H1 (cell line): ENCODE results near the gene IST1. TPM values are rescaled to one million over a fixed set of nuclear protein-coding genes. Genes with fewer than 3 reads are reported as not detected.

Experiments used
- CTCF ChIA-PET: fragments of 300-600 bp; sonication (Branson Sonifier 250); formaldehyde crosslinking; loops from one replicate; lab custom pipeline; 2021; ENCODE audit not compliant: partially characterized antibody; lab: Charles Lee
- POLR2A ChIA-PET: fragments of 300-600 bp; sonication (Branson Sonifier 250); formaldehyde crosslinking; loops from one replicate; lab custom pipeline; 2021; ENCODE audit warnings: inconsistent platforms; ENCODE audit not compliant: partially characterized antibody; lab: Charles Lee
- DNase-seq, 2 experiments: peaks; one replicate each; pipeline versions ENCODE4 v3.0.0 to v3.0.0-alpha.2; 2010 to 2022; ENCODE audit warnings: low spot score in 2 of 2, low read depth in 1 of 2, mixed read lengths in 1 of 2
- FAIRE-seq: peaks from 2 replicates; lab custom pipeline; 2011; peaks lifted over from hg19 to GRCh38; lab: Jason Lieb, UNC
- H2AFZ ChIP-seq: 2 replicates; pipeline ENCODE4 v1.8.1; 2012; ENCODE audit warnings: low read length, inconsistent platforms
- H2AK5ac ChIP-seq: 2 replicates; pipeline ENCODE4 v1.6.1; 2013; ENCODE audit warnings: low read depth, low read length
- H2BK120ac ChIP-seq: replicated peaks from 2 replicates; pipeline ENCODE3; 2013; ENCODE audit warnings: low read depth, low read length, inconsistent platforms
- H2BK12ac ChIP-seq: 2 replicates; pipeline ENCODE4 v1.6.1; 2013; ENCODE audit warnings: low read depth, low read length
- H2BK15ac ChIP-seq: 2 replicates; pipeline ENCODE4 v1.6.1; 2013; ENCODE audit warnings: low read length
- H2BK20ac ChIP-seq: 2 replicates; pipeline ENCODE4 v1.6.1; 2013; ENCODE audit warnings: low read length
- H2BK5ac ChIP-seq: 2 replicates; pipeline ENCODE4 v1.6.1; 2013; ENCODE audit warnings: low read depth, low read length
- H3K14ac ChIP-seq: 2 replicates; pipeline ENCODE4 v1.6.1; 2013; ENCODE audit warnings: inconsistent platforms; ENCODE audit not compliant: insufficient read length
- H3K18ac ChIP-seq: 2 replicates; pipeline ENCODE4 v1.6.1; 2013; ENCODE audit warnings: low read length; ENCODE audit errors: extremely low read depth
- H3K23ac ChIP-seq: 2 replicates; pipeline ENCODE4 v1.6.1; 2013; ENCODE audit warnings: inconsistent platforms; ENCODE audit not compliant: insufficient read length
- H3K23me2 ChIP-seq: 2 replicates; pipeline ENCODE4 v1.6.1; 2013; ENCODE audit warnings: low read depth, low read length
- H3K27ac ChIP-seq: 2 replicates; pipeline ENCODE4 v1.6.1; 2011; ENCODE audit warnings: low read depth, low read length, inconsistent platforms
- H3K27me3 ChIP-seq, 4 experiments: replicated peaks in 1 of 4; 1 replicate in 1 of 4; 2 replicates in 3 of 4; pipeline versions ENCODE4 v1.6.1 to v1.8.1; 2011 to 2013; ENCODE audit warnings: low read length in 3 of 4, mild to moderate bottlenecking in 3 of 4, inconsistent platforms in 2 of 4, mixed read lengths in 2 of 4, moderate library complexity in 1 of 4; ENCODE audit not compliant: control insufficient read depth in 3 of 4, insufficient read depth in 3 of 4; ENCODE audit errors: extremely low read depth in 1 of 4
- H3K36me3 ChIP-seq, 4 experiments: 2 replicates each; pipeline versions ENCODE4 v1.6.1 to v1.8.1; 2011 to 2013; ENCODE audit warnings: mild to moderate bottlenecking in 4 of 4, low read length in 3 of 4, moderate library complexity in 2 of 4, control low read depth in 1 of 4, inconsistent platforms in 1 of 4; ENCODE audit not compliant: insufficient read depth in 4 of 4, control insufficient read depth in 2 of 4
- H3K4ac ChIP-seq: replicated peaks from 2 replicates; pipeline ENCODE3; 2013; ENCODE audit warnings: low read length, low read depth, mixed read lengths, inconsistent platforms; ENCODE audit not compliant: insufficient read length
- H3K4me1 ChIP-seq, 4 experiments: replicated peaks in 1 of 4; 1 replicate in 1 of 4; 2 replicates in 3 of 4; pipeline versions ENCODE4 v1.6.1 to v1.8.1; 2011 to 2013; ENCODE audit warnings: low read length in 3 of 4, inconsistent platforms in 2 of 4, mixed read lengths in 1 of 4; ENCODE audit not compliant: insufficient read depth in 4 of 4, control insufficient read depth in 3 of 4
- H3K4me2 ChIP-seq, 2 experiments: 2 replicates each; pipeline versions ENCODE4 v1.6.1 to v1.8.1; 2011 to 2013; ENCODE audit warnings: low read depth in 2 of 2, low read length in 2 of 2, control low read depth in 1 of 2, inconsistent platforms in 1 of 2, mild to moderate bottlenecking in 1 of 2; ENCODE audit not compliant: insufficient read depth in 1 of 2
- H3K4me3 ChIP-seq, 4 experiments: fragments of 200-600, 300-600 bp in 1 of 4; sonication (generic), shearing (Covaris generic), sonication (Bioruptor Twin) in 1 of 4; 2 replicates each; pipeline versions ENCODE4 v1.5.1 to v1.8.1; 2011 to 2016; ENCODE audit warnings: low read length in 4 of 4, low read depth in 3 of 4, control low read depth in 2 of 4, inconsistent platforms in 2 of 4, mild to moderate bottlenecking in 2 of 4, mixed read lengths in 1 of 4, moderate library complexity in 1 of 4; ENCODE audit not compliant: insufficient read depth in 2 of 4; ENCODE audit errors: extremely low read depth in 1 of 4
- H3K56ac ChIP-seq: replicated peaks from 2 replicates; pipeline ENCODE3; 2013; ENCODE audit warnings: low read depth, mild to moderate bottlenecking, mixed read lengths, low read length, inconsistent platforms; ENCODE audit not compliant: insufficient read length
- H3K79me1 ChIP-seq: 2 replicates; pipeline ENCODE4 v1.6.1; 2013; ENCODE audit warnings: low read depth, low read length, control low read depth
- H3K79me2 ChIP-seq, 2 experiments: 2 replicates each; pipeline versions ENCODE4 v1.6.1 to v1.8.1; 2012 to 2013; ENCODE audit warnings: low read length in 2 of 2, mild to moderate bottlenecking in 2 of 2, inconsistent platforms in 1 of 2; ENCODE audit not compliant: insufficient read depth in 2 of 2, control insufficient read depth in 1 of 2
- H3K9ac ChIP-seq, 4 experiments: replicated peaks in 1 of 4; 1 replicate in 1 of 4; 2 replicates in 3 of 4; pipeline versions ENCODE4 v1.6.1 to v1.8.1; 2011 to 2013; ENCODE audit warnings: low read depth in 3 of 4, low read length in 3 of 4, control low read depth in 2 of 4, mild to moderate bottlenecking in 2 of 4, moderate library complexity in 2 of 4, inconsistent platforms in 1 of 4; ENCODE audit errors: extremely low read depth in 1 of 4
- H3K9me3 ChIP-seq, 2 experiments: 2 replicates each; pipeline versions ENCODE4 v1.6.1 to v1.8.1; 2012 to 2013; ENCODE audit warnings: mild to moderate bottlenecking in 2 of 2, moderate library complexity in 2 of 2, control low read depth in 1 of 2, inconsistent platforms in 1 of 2, low read depth in 1 of 2, low read length in 1 of 2, mixed read lengths in 1 of 2; ENCODE audit not compliant: insufficient read depth in 2 of 2
- H4K20me1 ChIP-seq, 2 experiments: replicated peaks in 1 of 2; 2 replicates each; pipeline versions ENCODE3 to v1.8.1; 2011 to 2013; ENCODE audit warnings: inconsistent platforms in 2 of 2, low read length in 2 of 2, mild to moderate bottlenecking in 1 of 2; ENCODE audit not compliant: insufficient read depth in 2 of 2, control insufficient read depth in 1 of 2
- H4K5ac ChIP-seq: 2 replicates; pipeline ENCODE4 v1.6.1; 2013; ENCODE audit warnings: low read length, low read depth, mixed read lengths, inconsistent platforms; ENCODE audit not compliant: insufficient read length
- H4K8ac ChIP-seq: 2 replicates; pipeline ENCODE4 v1.8.0; 2013; ENCODE audit warnings: mild to moderate bottlenecking, moderate library complexity, low read length, inconsistent platforms; ENCODE audit not compliant: insufficient read depth; ENCODE audit errors: extremely low read depth
- H4K91ac ChIP-seq: replicated peaks from 2 replicates; pipeline ENCODE3; 2013; ENCODE audit warnings: low read length, mixed read lengths, inconsistent platforms; ENCODE audit not compliant: insufficient read length
- ASH2L ChIP-seq: fragments of 200-600, 300-600 bp; sonication (generic); IDR thresholded peaks from one replicate; pipeline ENCODE4 v1.7.1; 2017; ENCODE audit warnings: low read length
- RBBP5 ChIP-seq: IDR thresholded peaks from 2 replicates; pipeline ENCODE4 v1.7.1; 2012; ENCODE audit warnings: low read depth, mild to moderate bottlenecking, inconsistent platforms, low read length, moderate library complexity, borderline replicate concordance
- SAP30 ChIP-seq: fragments of 300-600 bp; sonication (generic); IDR thresholded peaks from 2 replicates; pipeline ENCODE4 v1.7.1; 2012; ENCODE audit warnings: low read length, moderate library complexity, mild to moderate bottlenecking, inconsistent platforms; ENCODE audit not compliant: insufficient read depth, insufficient replicate concordance
- TAF7 ChIP-seq: optimal IDR thresholded peaks from 2 replicates; pipeline ENCODE3; 2011; ENCODE audit warnings: low read depth, mild to moderate bottlenecking, inconsistent platforms, low read length, moderate library complexity, borderline replicate concordance
- WGBS, 2 experiments: shearing (Covaris generic) in 1 of 2; methylation state at CpG; one replicate each; pipeline versions ENCODE4 v1.1.6 to v1.1.7; 2013 to 2015; ENCODE audit warnings: low lambda C conversion rate in 2 of 2, mixed read lengths in 2 of 2, inconsistent platforms in 1 of 2, low coverage in 1 of 2, missing lambda C conversion rate in 1 of 2; ENCODE audit not compliant: insufficient replicate concordance in 2 of 2, insufficient coverage in 1 of 2, insufficient read length in 1 of 2; ENCODE audit errors: extremely low coverage in 1 of 2, missing lambda C conversion rate in 1 of 2; 5-methylcytosine and 5-hydroxymethylcytosine counted together
- polyA plus RNA-seq, 7 experiments: library from polyadenylated mRNA; depleted of rRNA in 3 of 7; stranded (reverse) in 5 of 7; unstranded in 2 of 7; fragments of >200 nt in 5 of 7; fragments of 200-250 nt in 2 of 7; gene quantifications; 1 replicate in 5 of 7; 2 replicates in 1 of 7; 4 replicates in 1 of 7; pipeline versions ENCODE4 v1.2.1 to v1.2.3, GENCODE V29; 2011 to 2013; ENCODE audit warnings: missing spikeins in 2 of 7, mixed read lengths in 2 of 7
- total RNA-seq: library from RNA; stranded (reverse); fragmentation: NEBNext Ultra II Directional; extraction: Animal tissue kit (Norgen Biotek cat#: 25700); gene quantifications from 2 replicates; pipeline ENCODE4 v1.2.1, GENCODE V29; 2021

IST1 gene
- total and polyA plus RNA-seq, 2 of the 8 experiments (the other 6 are each of a cell fraction or from before 2014, with no cell fraction given) = 190 to 248 TPM

- no peak for DNase-seq
- peak overlapping the region; percentile 78 for H3K18ac ChIP-seq
- peak overlapping the region; percentile 39; the same call in 1 of the 2 replicates for H2AK5ac ChIP-seq
- no peak overlapping the region for H2BK20ac ChIP-seq
- ChIA-PET CTCF (interaction anchor here (1.0 to 4.4 kb wide), 2 partner anchors 13 to 76 kb away, joined by 5 to 25 read pairs; partner anchors contain the start of gene ZNF821), POLR2A (interaction anchor here (0.7 to 5.8 kb wide), 15 partner anchors 8 to 188 kb away, joined by 3 to 70 read pairs (median 4); partner anchors contain the start of genes AP1G1 and ZNF821)
- H3K23me2 ChIP-seq = peaks cover 10% of the 10 kb centered on the region; the same call in 1 of the 2 replicates
- H3K79me2 ChIP-seq = peaks cover 41 to 55% of the 10 kb centered on the region in 2 experiments
- H3K4me1 ChIP-seq = no peaks in the 10 kb centered on the region; a peak in 1 of 7 replicates
- H2BK5ac ChIP-seq = peak overlapping the region; percentile 99
- peak; percentile 1 for TF ChIP-seq SAP30
- TF ChIP-seq TAF7 = no peak
- peak; percentile 58; the same call in 1 of the 2 replicates for TF ChIP-seq RBBP5
- peak; percentile 31 for TF ChIP-seq ASH2L
- peak overlapping the region; percentile 73 to 87 for H3K4me2 ChIP-seq
- peak overlapping the region; percentile 95 for H3K56ac ChIP-seq
- H2BK120ac ChIP-seq = peak overlapping the region; percentile 83
- 2% methylated on average over 44 of the region's 44 CpGs; no CpG with 5 or more reads in 1 of the 2 experiments for WGBS, 2 experiments
- H2AFZ ChIP-seq = no peak overlapping the region
- FAIRE-seq = no peak
- peak overlapping the region; percentile 89 for H4K91ac ChIP-seq
- peaks cover 0 to 6% (median 0%) of the 10 kb centered on the region in 4 experiments; a peak in 1 of 8 replicates for H3K36me3 ChIP-seq
- peak overlapping the region; percentile 94 for H3K27ac ChIP-seq
- H3K9me3 ChIP-seq = no peaks in the 10 kb centered on the region
- no peaks in the 10 kb centered on the region for H3K79me1 ChIP-seq
- peak overlapping the region; percentile 86 to 99 (median 90) for H3K9ac ChIP-seq
- H3K4me3 ChIP-seq = peak overlapping the region; percentile 90 to 95 (median 94)
- no peak overlapping the region for H3K14ac ChIP-seq
- peak overlapping the region; percentile 98 for H4K5ac ChIP-seq
- H4K8ac ChIP-seq = peak overlapping the region; percentile 98; the same call in 1 of the 2 replicates
- no peak overlapping the region; the same call in 1 of the 2 replicates for H2BK12ac ChIP-seq
- no peaks in the 10 kb centered on the region for H3K27me3 ChIP-seq
- H4K20me1 ChIP-seq = peaks cover 10 to 11% of the 10 kb centered on the region in 2 experiments
- peak overlapping the region; percentile 91 for H3K4ac ChIP-seq
- H2BK15ac ChIP-seq = no peak overlapping the region
- no peak overlapping the region for H3K23ac ChIP-seq
These were observed 491 bp downstream of the IST1 start for GRCh38 chr16:71895679-71896365.
